Measurements from ENCODE around the gene OTUD7B.

Gene OTUD7B

DNA sequence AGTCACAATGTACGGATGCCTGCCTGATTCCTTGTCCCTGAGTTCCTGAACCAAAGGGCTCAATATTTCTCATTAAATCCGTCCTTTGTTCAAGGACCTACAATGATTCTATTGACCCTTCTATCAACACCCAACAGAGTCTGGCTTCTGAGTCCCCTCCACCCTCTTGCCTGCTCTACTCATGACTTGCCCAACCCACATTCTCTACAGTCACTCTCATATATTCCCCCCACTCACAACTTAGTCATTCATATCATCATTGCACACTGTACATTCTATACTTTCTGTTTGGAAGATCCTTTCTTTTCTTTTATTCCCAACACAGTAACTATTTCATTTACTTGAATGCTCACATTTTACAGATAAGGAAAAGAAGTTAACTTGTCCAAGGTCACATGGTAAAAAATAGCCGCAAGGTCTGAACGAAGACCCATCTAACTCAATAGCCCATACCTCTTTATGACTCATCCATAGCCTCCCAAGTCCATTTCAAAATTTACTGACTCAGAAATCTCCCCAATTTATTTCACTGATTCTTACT is 3.6 kb downstream of the OTUD7B start:
- Histone ChIP-seq H3K9me3 (ENCODE audit: control insufficient read depth, low read length) (no peaks in the 10 kb centered on the region), H3K4me1 (ENCODE audit: control insufficient read depth, insufficient read depth, low read length, poor library complexity, severe bottlenecking) (no peaks in the 10 kb centered on the region), H3K36me3 (ENCODE audit: control insufficient read depth, insufficient read depth, low read length) (peaks cover 5% of the 10 kb centered on the region), H3K27ac (ENCODE audit: insufficient read depth, low read length, poor library complexity, severe bottlenecking) (no peak overlapping the region), H3K4me3 (ENCODE audit: insufficient read depth, low read depth, low read length, poor library complexity, severe bottlenecking) (no peak overlapping the region), H3K27me3 (replicated peaks; ENCODE audit: control insufficient read depth, insufficient read depth, low read length, poor library complexity, severe bottlenecking) (no peaks in the 10 kb centered on the region)
- no peak for DNase-seq

- DNase-seq = no peak
Measured at GRCh38 chr1:150005606-150006005, 4.9 kb downstream of the OTUD7B start.

DNA sequence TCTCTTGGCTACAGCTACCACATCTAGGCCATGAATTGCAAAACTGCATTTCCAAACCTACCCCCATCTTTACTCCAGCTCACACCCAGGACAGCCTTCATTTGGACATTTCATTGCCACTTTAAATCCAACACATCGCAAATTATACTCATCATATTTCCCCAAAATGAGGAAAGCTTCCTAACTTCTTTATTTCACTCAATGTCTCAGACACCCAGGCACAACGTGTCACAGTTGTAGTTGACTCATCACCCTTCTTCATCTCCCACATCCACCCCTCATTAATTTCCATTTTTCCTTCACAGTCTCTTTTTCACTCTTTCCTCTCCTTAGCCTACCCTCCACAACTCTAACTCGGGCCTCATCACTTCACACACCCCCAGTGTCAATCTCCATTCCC is 6.7 kb downstream of the OTUD7B start:
- H3K27me3 ChIP-seq (replicated peaks; ENCODE audit: control insufficient read depth, insufficient read depth, low read length, poor library complexity, severe bottlenecking) = no peaks in the 10 kb centered on the region
- no peak overlapping the region for H3K27ac ChIP-seq (ENCODE audit: insufficient read depth, low read length, poor library complexity, severe bottlenecking)
- DNase-seq = no peak
- H3K4me3 ChIP-seq (ENCODE audit: insufficient read depth, low read depth, low read length, poor library complexity, severe bottlenecking) = no peak overlapping the region
- H3K4me1 ChIP-seq (ENCODE audit: control insufficient read depth, insufficient read depth, low read length, poor library complexity, severe bottlenecking) = no peaks in the 10 kb centered on the region
- no peaks in the 10 kb centered on the region for H3K9me3 ChIP-seq (ENCODE audit: control insufficient read depth, low read length)
- peaks cover 5% of the 10 kb centered on the region for H3K36me3 ChIP-seq (ENCODE audit: control insufficient read depth, insufficient read depth, low read length)

More at GRCh38 chr1:150005606-150006005, 4.9 kb downstream of the OTUD7B start:
- Histone ChIP-seq H3K4me3 (ENCODE audit: insufficient read depth, low read depth, low read length, poor library complexity, severe bottlenecking) (no peak overlapping the region), H3K27ac (ENCODE audit: insufficient read depth, low read length, poor library complexity, severe bottlenecking) (no peak overlapping the region), H3K27me3 (replicated peaks; ENCODE audit: control insufficient read depth, insufficient read depth, low read length, poor library complexity, severe bottlenecking) (no peaks in the 10 kb centered on the region), H3K9me3 (ENCODE audit: control insufficient read depth, low read length) (no peaks in the 10 kb centered on the region), H3K4me1 (ENCODE audit: control insufficient read depth, insufficient read depth, low read length, poor library complexity, severe bottlenecking) (no peaks in the 10 kb centered on the region), H3K36me3 (ENCODE audit: control insufficient read depth, insufficient read depth, low read length) (peaks cover 5% of the 10 kb centered on the region)

DNA sequence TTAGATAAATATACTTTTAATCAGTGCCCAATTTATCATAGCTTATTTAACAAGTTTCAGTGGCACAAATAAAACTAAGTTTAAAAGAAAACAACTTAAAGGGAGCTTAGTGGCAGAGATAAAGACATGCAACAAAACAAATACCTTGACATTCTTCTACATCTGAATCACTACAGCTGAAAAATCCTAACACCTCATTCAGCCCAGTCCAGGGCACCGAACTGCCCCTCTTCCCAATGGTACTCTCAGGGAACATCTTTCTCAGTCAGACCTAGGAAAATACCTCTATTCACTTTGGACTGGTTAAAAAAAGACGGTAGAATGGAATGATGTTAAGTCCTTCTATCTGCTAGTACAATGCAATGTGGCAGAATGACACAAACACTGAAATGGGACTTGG is 8.3 kb downstream of the OTUD7B start:
- Histone ChIP-seq H3K27me3 (replicated peaks; ENCODE audit: control insufficient read depth, insufficient read depth, low read length, poor library complexity, severe bottlenecking) (no peaks in the 10 kb centered on the region), H3K27ac (ENCODE audit: insufficient read depth, low read length, poor library complexity, severe bottlenecking) (no peak overlapping the region), H3K36me3 (ENCODE audit: control insufficient read depth, insufficient read depth, low read length) (peaks cover 5% of the 10 kb centered on the region), H3K9me3 (ENCODE audit: control insufficient read depth, low read length) (no peaks in the 10 kb centered on the region), H3K4me1 (ENCODE audit: control insufficient read depth, insufficient read depth, low read length, poor library complexity, severe bottlenecking) (no peaks in the 10 kb centered on the region), H3K4me3 (ENCODE audit: insufficient read depth, low read depth, low read length, poor library complexity, severe bottlenecking) (no peak overlapping the region)
- no peak for DNase-seq

DNA sequence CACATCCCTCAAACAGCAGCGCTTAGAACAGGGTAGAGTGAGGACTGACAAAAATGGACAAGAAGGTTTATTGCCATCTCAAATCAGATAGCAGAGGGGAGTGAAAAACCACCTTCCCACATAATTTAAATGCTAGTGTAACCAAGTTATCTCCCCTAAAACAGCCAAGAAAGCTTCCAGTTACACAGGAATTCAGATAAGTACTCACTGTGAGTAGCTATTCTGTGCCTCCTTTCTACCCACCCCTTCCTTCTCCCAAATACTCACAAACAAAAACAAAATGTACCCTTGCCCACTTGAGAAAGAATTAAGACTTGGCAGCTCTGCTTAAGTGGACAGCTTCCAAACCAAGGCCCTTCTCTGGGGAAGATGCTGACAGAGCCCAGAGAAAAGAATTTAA is 9.1 kb downstream of the OTUD7B start:
- DNase-seq = no peak
- H3K36me3 ChIP-seq (ENCODE audit: control insufficient read depth, insufficient read depth, low read length) = peaks cover 5% of the 10 kb centered on the region
- H3K4me1 ChIP-seq (ENCODE audit: control insufficient read depth, insufficient read depth, low read length, poor library complexity, severe bottlenecking) = no peaks in the 10 kb centered on the region
- no peak overlapping the region for H3K4me3 ChIP-seq (ENCODE audit: insufficient read depth, low read depth, low read length, poor library complexity, severe bottlenecking)
- no peaks in the 10 kb centered on the region for H3K27me3 ChIP-seq (replicated peaks; ENCODE audit: control insufficient read depth, insufficient read depth, low read length, poor library complexity, severe bottlenecking)
- H3K27ac ChIP-seq (ENCODE audit: insufficient read depth, low read length, poor library complexity, severe bottlenecking) = no peak overlapping the region
- H3K9me3 ChIP-seq (ENCODE audit: control insufficient read depth, low read length) = no peaks in the 10 kb centered on the region

DNA sequence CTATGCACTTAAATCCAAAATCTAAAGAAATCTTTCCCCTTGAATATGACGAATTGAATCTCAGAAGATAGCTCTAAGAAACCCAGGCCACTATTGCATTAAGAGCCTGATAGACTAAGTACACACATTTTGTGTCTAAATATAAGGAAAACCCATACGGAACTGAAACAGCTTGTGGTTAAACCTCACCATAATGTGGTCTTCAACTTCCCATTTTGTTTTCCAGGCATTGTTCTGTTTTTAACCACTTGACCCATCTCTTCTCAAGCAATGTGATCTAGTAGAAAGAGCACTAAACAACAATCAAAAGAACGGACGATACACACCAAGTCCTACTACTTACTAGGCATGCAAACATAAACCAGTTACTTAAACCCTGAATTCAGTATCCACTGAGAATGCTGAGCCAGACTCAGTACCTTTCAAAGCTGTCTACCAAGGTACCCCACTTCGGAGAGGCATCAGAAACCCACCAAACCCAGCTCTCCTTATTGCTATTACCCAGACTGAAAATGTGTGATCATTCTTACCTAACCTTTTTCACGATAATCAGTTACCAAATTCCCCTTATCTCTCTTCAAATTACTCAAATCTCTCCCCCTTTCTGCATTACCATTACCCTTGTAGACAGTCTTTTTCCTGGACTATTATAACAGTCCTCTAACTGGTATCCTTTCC is 12.8 kb downstream of the OTUD7B start:
- DNase-seq = no peak
- no peaks in the 10 kb centered on the region for H3K4me1 ChIP-seq (ENCODE audit: control insufficient read depth, insufficient read depth, low read length, poor library complexity, severe bottlenecking)
- no peaks in the 10 kb centered on the region for H3K36me3 ChIP-seq (ENCODE audit: control insufficient read depth, insufficient read depth, low read length)
- no peaks in the 10 kb centered on the region for H3K27me3 ChIP-seq (replicated peaks; ENCODE audit: control insufficient read depth, insufficient read depth, low read length, poor library complexity, severe bottlenecking)
- no peaks in the 10 kb centered on the region for H3K9me3 ChIP-seq (ENCODE audit: control insufficient read depth, low read length)
- H3K27ac ChIP-seq (ENCODE audit: insufficient read depth, low read length, poor library complexity, severe bottlenecking) = no peak overlapping the region
- no peak overlapping the region for H3K4me3 ChIP-seq (ENCODE audit: insufficient read depth, low read depth, low read length, poor library complexity, severe bottlenecking)

DNA sequence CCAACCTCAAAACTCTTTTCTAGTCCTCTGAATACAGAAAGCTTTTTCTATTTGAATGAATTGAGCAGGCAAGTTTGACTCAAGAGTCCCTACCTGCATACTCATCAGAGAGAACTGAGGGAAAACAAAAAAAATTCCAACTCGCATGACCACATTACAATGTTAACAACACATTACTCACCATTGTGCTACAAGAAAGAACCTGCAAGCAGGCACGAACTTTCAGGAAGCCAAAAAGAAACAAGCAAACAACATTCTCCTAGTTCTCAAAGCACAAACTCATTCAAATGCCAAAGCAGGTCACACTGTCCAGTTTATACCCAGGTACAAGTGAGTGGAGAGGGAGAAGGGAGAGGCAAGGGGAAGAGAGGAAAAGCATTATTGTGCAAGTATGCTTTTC is 14.6 kb downstream of the OTUD7B start:
- H3K36me3 ChIP-seq (ENCODE audit: control insufficient read depth, insufficient read depth, low read length) = no peaks in the 10 kb centered on the region
- H3K9me3 ChIP-seq (ENCODE audit: control insufficient read depth, low read length) = no peaks in the 10 kb centered on the region
- H3K27me3 ChIP-seq (replicated peaks; ENCODE audit: control insufficient read depth, insufficient read depth, low read length, poor library complexity, severe bottlenecking) = no peaks in the 10 kb centered on the region
- no peak for DNase-seq
- H3K4me3 ChIP-seq (ENCODE audit: insufficient read depth, low read depth, low read length, poor library complexity, severe bottlenecking) = no peak overlapping the region
- H3K4me1 ChIP-seq (ENCODE audit: control insufficient read depth, insufficient read depth, low read length, poor library complexity, severe bottlenecking) = no peaks in the 10 kb centered on the region
- H3K27ac ChIP-seq (ENCODE audit: insufficient read depth, low read length, poor library complexity, severe bottlenecking) = no peak overlapping the region

- Histone ChIP-seq H3K9me3 (ENCODE audit: control insufficient read depth, low read length) (no peaks in the 10 kb centered on the region), H3K27ac (ENCODE audit: insufficient read depth, low read length, poor library complexity, severe bottlenecking) (no peak overlapping the region), H3K4me1 (ENCODE audit: control insufficient read depth, insufficient read depth, low read length, poor library complexity, severe bottlenecking) (no peaks in the 10 kb centered on the region), H3K4me3 (ENCODE audit: insufficient read depth, low read depth, low read length, poor library complexity, severe bottlenecking) (no peak overlapping the region), H3K36me3 (ENCODE audit: control insufficient read depth, insufficient read depth, low read length) (no peaks in the 10 kb centered on the region), H3K27me3 (replicated peaks; ENCODE audit: control insufficient read depth, insufficient read depth, low read length, poor library complexity, severe bottlenecking) (no peaks in the 10 kb centered on the region)
- no peak for DNase-seq
Measured at GRCh38 chr1:149993764-149994163, 16.8 kb downstream of the OTUD7B start.

DNA sequence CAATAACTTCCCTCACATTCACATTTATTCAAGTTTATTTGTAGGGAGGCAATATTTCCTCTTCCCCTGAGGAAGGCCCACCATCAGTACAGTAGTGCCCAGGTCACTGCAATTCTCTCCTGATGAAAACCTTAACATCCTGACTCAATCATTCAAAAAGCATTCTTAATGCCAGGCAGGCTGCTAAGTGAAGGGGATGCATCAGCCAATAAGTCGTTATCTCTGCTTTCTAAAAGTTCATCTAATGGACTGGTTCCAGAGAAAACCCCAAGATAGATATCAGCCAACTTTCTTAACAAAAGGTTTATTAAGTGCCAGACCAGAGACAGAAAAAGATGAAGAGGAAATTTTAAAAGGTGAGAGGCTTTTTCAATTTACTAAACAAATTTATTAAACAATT is 17.3 kb downstream of the OTUD7B start:
- Histone ChIP-seq H3K4me1 (ENCODE audit: control insufficient read depth, insufficient read depth, low read length, poor library complexity, severe bottlenecking) (no peaks in the 10 kb centered on the region), H3K27me3 (replicated peaks; ENCODE audit: control insufficient read depth, insufficient read depth, low read length, poor library complexity, severe bottlenecking) (no peaks in the 10 kb centered on the region), H3K4me3 (ENCODE audit: insufficient read depth, low read depth, low read length, poor library complexity, severe bottlenecking) (no peak overlapping the region), H3K27ac (ENCODE audit: insufficient read depth, low read length, poor library complexity, severe bottlenecking) (no peak overlapping the region), H3K9me3 (ENCODE audit: control insufficient read depth, low read length) (no peaks in the 10 kb centered on the region), H3K36me3 (ENCODE audit: control insufficient read depth, insufficient read depth, low read length) (no peaks in the 10 kb centered on the region)
- DNase-seq = no peak

- no peak overlapping the region for H3K27ac ChIP-seq (ENCODE audit: insufficient read depth, low read length, poor library complexity, severe bottlenecking)
- H3K36me3 ChIP-seq (ENCODE audit: control insufficient read depth, insufficient read depth, low read length) = no peaks in the 10 kb centered on the region
- no peaks in the 10 kb centered on the region for H3K9me3 ChIP-seq (ENCODE audit: control insufficient read depth, low read length)
- DNase-seq = no peak
- H3K4me3 ChIP-seq (ENCODE audit: insufficient read depth, low read depth, low read length, poor library complexity, severe bottlenecking) = no peak overlapping the region
- H3K4me1 ChIP-seq (ENCODE audit: control insufficient read depth, insufficient read depth, low read length, poor library complexity, severe bottlenecking) = no peaks in the 10 kb centered on the region
- no peaks in the 10 kb centered on the region for H3K27me3 ChIP-seq (replicated peaks; ENCODE audit: control insufficient read depth, insufficient read depth, low read length, poor library complexity, severe bottlenecking)
Measured at GRCh38 chr1:149987297-149987595, 23.3 kb downstream of the OTUD7B start.

Data from effector memory CD4-positive, alpha-beta T cell (primary cell).